ENCODE data around the gene MITF.

MITF gene

GRCh38 chr3:69725994-69726571 lies 13.2 kb upstream of the MITF start:
- no peak for DNase-seq (ENCODE audit: low spot score)

- no peak for DNase-seq (ENCODE audit: low spot score)
Measured at GRCh38 chr3:69729147-69729919, 9.9 kb upstream of the MITF start.

GRCh38 chr3:69731080-69731479 lies 8.2 kb upstream of the MITF start:
- no peak for DNase-seq (ENCODE audit: low spot score)

GRCh38 chr3:69735893-69736292 lies 3.4 kb upstream of the MITF start:
- no peak for DNase-seq (ENCODE audit: low spot score)

- DNase-seq (ENCODE audit: low spot score), result no peak
Measured at GRCh38 chr3:69737392-69737791, 1.9 kb upstream of the MITF start.

- no peak for DNase-seq (ENCODE audit: low spot score)
Measured at GRCh38 chr3:69738315-69738714, 949 bp upstream of the MITF start.

- no peak for DNase-seq (ENCODE audit: low spot score)
Measured at GRCh38 chr3:69738859-69739203, 433 bp upstream of the MITF start.

GRCh38 chr3:69740103-69741021 lies 1.1 kb downstream of the MITF start:
- no peak for DNase-seq (ENCODE audit: low spot score)

GRCh38 chr3:69741032-69741767 lies 1.9 kb downstream of the MITF start:
- DNase-seq (ENCODE audit: low spot score), result no peak

- no peak for DNase-seq (ENCODE audit: low spot score)
Measured at GRCh38 chr3:69742391-69742790, 3.1 kb downstream of the MITF start.

- no peak for DNase-seq (ENCODE audit: low spot score)
Measured at GRCh38 chr3:69743975-69744906, 5.0 kb downstream of the MITF start.

GRCh38 chr3:69745505-69745904 lies 6.2 kb downstream of the MITF start:
- DNase-seq (ENCODE audit: low spot score), result no peak

GRCh38 chr3:69746119-69746518 lies 6.9 kb downstream of the MITF start:
- DNase-seq (ENCODE audit: low spot score), result no peak

- DNase-seq (ENCODE audit: low spot score), result no peak
Measured at GRCh38 chr3:69747511-69748258, 8.4 kb downstream of the MITF start.

GRCh38 chr3:69748503-69748902 lies 9.2 kb downstream of the MITF start:
- DNase-seq (ENCODE audit: low spot score), result no peak

- no peak for DNase-seq (ENCODE audit: low spot score)
Measured at GRCh38 chr3:69749461-69749860, 10.2 kb downstream of the MITF start.

- DNase-seq (ENCODE audit: low spot score), result no peak
Measured at GRCh38 chr3:69750549-69750948, 11.3 kb downstream of the MITF start.

- DNase-seq (ENCODE audit: low spot score), result no peak
Measured at GRCh38 chr3:69751074-69751476, 11.8 kb downstream of the MITF start.

GRCh38 chr3:69752241-69752640 lies 13.0 kb downstream of the MITF start:
- no peak for DNase-seq (ENCODE audit: low spot score)

GRCh38 chr3:69753179-69753775 lies 14.0 kb downstream of the MITF start:
- DNase-seq (ENCODE audit: low spot score), result no peak
